Measurements from ENCODE around the gene STARD9.

DNA sequence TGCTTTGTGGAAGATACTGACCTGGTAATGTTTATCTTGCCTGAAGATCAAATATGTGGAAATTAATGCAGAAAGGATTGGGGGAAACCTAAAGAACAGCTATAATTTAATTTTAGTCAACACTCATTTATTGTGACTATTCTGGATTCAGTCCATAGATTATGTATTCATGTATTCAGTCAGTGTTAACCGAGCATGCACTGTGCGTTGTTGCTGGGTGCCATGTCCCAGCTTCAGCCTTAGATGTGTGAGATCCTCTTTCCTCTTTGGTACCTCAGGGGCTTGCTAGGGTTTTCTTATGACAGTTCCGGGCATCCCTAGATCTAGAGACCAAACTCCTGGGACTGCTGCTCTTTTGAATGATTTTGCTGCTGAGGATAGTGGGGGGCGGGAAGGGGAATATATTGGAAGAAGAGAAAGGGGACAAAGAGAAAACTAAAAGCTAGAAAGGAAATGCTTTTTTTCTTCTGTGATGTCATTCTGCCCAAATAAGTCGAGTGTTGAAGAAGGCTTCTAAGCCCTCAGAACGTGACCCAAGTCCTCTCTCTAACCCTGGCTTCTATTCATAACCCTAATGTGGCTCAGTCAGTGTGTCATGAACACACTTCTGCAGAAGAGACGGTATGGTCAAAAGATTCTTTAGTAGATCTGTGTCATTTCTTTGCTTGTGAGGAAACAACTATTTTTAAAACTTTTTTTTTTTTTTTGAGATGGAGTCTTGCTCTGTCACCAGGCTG lies 33.5 kb downstream of the STARD9 start:
- TF ChIP-seq, protein P1, sequence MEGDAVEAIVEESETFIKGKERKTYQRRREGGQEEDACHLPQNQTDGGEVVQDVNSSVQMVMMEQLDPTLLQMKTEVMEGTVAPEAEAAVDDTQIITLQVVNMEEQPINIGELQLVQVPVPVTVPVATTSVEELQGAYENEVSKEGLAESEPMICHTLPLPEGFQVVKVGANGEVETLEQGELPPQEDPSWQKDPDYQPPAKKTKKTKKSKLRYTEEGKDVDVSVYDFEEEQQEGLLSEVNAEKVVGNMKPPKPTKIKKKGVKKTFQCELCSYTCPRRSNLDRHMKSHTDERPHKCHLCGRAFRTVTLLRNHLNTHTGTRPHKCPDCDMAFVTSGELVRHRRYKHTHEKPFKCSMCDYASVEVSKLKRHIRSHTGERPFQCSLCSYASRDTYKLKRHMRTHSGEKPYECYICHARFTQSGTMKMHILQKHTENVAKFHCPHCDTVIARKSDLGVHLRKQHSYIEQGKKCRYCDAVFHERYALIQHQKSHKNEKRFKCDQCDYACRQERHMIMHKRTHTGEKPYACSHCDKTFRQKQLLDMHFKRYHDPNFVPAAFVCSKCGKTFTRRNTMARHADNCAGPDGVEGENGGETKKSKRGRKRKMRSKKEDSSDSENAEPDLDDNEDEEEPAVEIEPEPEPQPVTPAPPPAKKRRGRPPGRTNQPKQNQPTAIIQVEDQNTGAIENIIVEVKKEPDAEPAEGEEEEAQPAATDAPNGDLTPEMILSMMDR (conservative IDR thresholded peaks at IDR 0.05; ENCODE audit: low read length): no peak
- no peak for TF ChIP-seq EZH2phosphoT487 (IDR thresholded peaks at IDR 0.05; ENCODE audit: borderline replicate concordance)
